CD4-positive, alpha-beta T cell treated with Interleukin-2 at 100 ng/mL for 4 hours (primary cell): ENCODE measurements around the gene CD68.
"Not testable (repeated sequence)": the region's sequence is repeated elsewhere in the genome, so short reads cannot be mapped to it uniquely, and the experiment has no call there.

ENCODE experiments used
- DNase-seq: peaks from one replicate; pipeline ENCODE4 v3.0.0-alpha.2; 2020; ENCODE audit warnings: low spot score

The CD68 gene

DNA sequence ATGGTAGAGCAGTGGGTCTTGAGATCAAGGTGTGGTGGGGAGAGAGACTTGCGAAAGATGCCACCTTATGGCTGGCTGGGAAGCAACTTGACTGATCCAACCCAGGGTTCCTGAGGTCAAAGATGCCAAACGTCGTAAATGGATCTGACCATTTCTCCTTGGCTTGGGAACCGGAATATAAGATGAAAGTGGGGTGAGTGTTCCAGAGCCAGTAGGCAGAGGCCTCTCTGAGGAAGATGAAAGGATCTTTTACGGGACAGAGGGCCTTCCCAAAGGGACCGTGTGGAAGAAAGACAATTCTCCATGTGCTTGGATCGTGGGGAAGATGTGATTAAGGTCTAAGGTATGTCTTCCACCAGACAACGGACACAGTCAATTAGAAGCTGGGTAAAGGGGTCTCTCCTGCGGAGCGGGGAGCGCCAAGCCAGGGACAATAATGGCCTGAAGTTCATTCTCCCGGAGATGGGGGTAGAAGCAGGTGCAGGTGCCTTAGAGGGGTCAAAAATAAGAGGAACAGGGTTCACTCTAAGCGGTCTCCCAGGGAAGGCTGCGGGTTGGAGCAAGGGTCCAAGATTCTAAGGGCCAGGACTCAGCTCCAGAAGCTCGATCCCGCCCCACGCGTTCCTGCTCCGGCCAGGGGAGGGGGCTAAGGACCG lies 34.5 kb downstream of the CD68 start:
- DNase-seq: no peak

DNA sequence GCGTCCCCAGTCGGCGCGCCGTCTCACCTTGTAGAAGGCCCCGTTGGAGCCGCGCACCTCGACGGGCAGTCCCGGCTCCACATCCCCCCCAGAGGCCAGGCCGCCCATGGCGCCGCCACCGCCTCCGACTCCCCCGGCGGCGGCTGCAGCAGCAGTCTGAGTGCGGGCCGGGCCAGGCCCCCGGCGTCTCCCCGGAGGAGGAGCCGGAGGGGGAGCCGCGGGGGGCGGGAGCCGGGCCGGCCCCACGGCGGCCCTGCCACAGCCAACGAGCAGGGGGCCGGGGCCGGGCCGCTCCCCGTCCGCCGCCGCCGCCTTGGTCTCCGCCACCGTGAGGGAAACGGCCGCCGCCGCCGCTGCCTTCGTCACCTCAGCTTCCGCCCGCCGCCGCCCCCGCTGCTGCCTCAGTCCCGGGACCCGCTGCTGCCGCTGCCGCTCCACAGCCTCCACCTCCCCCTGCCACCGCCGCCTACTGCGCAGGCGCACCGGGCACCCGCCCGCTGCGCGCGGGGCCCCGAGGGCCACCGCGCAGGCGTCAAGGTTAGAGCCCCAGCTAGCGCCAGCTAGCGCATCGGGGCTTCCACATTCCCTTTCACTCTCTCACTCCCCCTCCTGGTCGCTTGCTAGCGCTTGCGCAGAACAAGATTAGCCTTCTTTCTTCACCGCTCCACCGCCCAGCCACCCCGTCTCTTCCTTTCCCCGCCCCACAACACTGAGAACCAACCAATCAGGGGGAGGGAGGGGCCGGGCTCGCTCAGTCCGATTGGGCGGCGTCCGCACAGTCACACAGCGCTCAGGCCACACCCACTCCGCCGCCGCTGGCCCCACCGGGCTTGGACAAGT lies 35.2 kb downstream of the CD68 start, which contains the start of gene FXR2:
Gene FXR2 (minus strand): TSS at position 473 of the 840 bp plus-strand sequence. CDS start 365 bp downstream, at position 108.
- peak; percentile 100 for DNase-seq

- no peak for DNase-seq
Observed at GRCh38 chr17:7615265-7615747, 35.9 kb downstream of the CD68 start.

DNA sequence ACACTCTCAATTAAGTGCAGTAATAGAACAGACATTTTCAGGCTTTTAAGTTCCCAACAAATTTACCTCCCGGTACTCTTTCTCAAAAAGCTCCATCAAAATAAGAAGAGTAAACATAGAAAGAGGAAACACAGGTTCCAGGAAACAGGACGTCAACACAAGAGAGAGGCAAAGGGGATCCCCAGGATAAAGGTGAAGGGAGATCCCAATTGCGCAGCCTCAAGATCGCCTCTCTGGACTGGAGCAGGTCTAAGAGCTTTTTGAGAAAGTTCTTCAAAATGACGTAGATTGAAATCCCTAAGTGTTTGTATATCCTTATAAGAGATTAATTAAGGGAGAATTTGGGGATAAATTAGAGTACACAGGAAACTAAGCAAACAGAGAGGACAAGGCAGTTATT lies 39.2 kb downstream of the CD68 start:
- no peak for DNase-seq

- no peak for DNase-seq
Observed at GRCh38 chr17:7620835-7621234, 41.4 kb downstream of the CD68 start.

GRCh38 chr17:7623661-7624060 lies 44.2 kb downstream of the CD68 start:
- no peak for DNase-seq

GRCh38 chr17:7625749-7626148 lies 46.3 kb downstream of the CD68 start:
- DNase-seq: not testable (repeated sequence)

DNA sequence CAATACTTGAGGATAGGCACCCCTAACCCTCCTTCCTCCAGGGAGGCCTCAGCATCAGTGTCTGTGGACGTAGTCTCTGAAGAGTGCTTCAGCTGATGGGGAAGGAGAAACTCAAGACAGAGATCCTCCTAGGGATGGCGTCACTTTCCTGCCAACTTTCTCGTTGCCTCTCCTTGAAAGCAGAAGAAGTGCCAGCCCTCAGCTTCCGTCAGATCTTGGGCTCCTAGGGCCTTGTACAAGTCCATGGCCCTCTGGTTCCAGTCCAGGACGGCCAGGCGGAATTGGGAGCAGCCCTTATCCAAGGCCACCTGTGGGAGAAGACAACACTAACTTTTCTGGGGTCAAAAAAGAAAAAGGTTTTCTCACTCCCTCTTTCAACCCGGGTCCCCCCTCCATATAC lies 46.9 kb downstream of the CD68 start:
- no peak for DNase-seq

- DNase-seq: no peak
Observed at GRCh38 chr17:7626956-7627249, 47.5 kb downstream of the CD68 start.

GRCh38 chr17:7627250-7628121 lies 48.0 kb downstream of the CD68 start, which contains the start of gene SAT2:
TSS of gene SAT2 (minus strand) at chr17:7627821. CDS start at chr17:7627635, 186 bp downstream.
- DNase-seq: peak; percentile 87

DNA sequence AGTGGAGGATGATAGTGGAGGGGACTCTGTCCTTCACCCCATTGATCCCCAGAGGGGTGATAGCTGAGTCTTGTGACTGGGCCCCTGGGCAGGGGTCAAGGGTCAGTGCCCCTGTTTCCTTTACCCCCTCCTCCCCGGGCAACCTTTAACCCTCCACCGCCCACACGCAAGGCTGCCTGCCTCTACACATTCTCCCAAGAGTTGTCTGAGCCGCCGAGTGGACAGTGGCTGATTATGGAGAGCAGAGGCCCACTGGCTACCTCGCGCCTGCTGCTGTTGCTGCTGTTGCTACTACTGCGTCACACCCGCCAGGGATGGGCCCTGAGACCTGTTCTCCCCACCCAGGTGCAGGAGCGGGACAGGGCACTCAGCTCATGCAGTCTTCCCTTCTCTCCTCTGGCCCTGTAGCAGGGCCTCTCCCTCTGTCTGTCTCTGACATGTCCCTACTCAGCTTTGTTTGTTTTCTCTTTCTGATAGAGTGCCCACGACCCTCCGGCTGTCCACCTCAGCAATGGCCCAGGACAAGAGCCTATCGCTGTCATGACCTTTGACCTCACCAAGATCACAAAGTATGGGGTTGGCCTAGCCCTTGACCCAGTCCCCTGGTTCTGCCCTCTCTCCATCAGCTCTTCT lies 50.6 kb downstream of the CD68 start, which contains the start of gene SHBG:
Gene SHBG (plus strand): TSS at position 197 of the 633 bp plus-strand sequence. CDS start 38 bp downstream, at position 235.
- DNase-seq: no peak
